ENCODE results near the gene MUC21.

DNA sequence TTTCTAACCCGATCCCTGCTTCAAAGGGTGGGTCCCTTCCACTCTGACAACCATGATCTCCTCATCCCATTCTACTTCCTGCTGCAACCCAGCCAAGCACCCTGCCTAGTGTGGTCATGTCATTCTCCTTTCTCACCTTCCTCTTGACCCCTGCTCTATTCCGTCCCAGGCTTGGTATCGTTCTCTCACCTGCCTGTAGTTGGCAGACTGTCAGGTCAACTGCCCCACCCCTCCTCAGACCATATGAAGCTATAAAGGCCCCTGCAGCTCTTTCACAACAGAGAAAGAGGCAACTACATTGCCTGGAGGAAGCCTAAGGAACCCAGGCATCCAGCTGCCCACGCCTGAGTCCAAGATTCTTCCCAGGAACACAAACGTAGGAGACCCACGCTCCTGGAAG lies at the start of gene MUC21:
- TF ChIP-seq EZH2 (IDR thresholded peaks at IDR 0.05; ENCODE audit: borderline replicate concordance, low read depth, low read length, poor library complexity, severe bottlenecking) (no peak), CTCF (conservative IDR thresholded peaks at IDR 0.05; ENCODE audit: low read depth, low read length) (no peak)

Data from A673 (cell line).